Omental fat pad (tissue), 4 donors: ENCODE results near the gene GSTM2. TPM values are rescaled to one million over a fixed set of nuclear protein-coding genes. Genes with fewer than 3 reads are reported as not detected.

ENCODE experiments used
- ATAC-seq: fragments of 150-250 bp; one replicate; pipeline ENCODE4 v1.9.1; 2016; ENCODE audit warnings: mild to moderate bottlenecking, moderate library complexity; ENCODE audit not compliant: low FRiP score
- DNase-seq: peaks from one replicate; pipeline ENCODE4 v3.0.0-alpha.2; 2019; ENCODE audit warnings: low spot score
- total RNA-seq, 4 donors: library from RNA; depleted of rRNA; stranded (reverse); fragments of >200 nt; gene quantifications; one replicate each; pipeline ENCODE4 v1.1.0, GENCODE V29; 2016
- TF ChIP-seq, protein P1 (sequence below), 3 donors: fragments of 450-650 bp; IDR thresholded peaks; one replicate each; pipeline ENCODE4 v1.5.1; 2016 to 2017; ENCODE audit warnings: antibody characterized with exemption in 3 of 3, mild to moderate bottlenecking in 3 of 3, moderate library complexity in 2 of 3

The GSTM2 gene
- total RNA-seq, 4 donors from 2014 or later = 35.3 to 74.7 (median 52.2) TPM

DNA sequence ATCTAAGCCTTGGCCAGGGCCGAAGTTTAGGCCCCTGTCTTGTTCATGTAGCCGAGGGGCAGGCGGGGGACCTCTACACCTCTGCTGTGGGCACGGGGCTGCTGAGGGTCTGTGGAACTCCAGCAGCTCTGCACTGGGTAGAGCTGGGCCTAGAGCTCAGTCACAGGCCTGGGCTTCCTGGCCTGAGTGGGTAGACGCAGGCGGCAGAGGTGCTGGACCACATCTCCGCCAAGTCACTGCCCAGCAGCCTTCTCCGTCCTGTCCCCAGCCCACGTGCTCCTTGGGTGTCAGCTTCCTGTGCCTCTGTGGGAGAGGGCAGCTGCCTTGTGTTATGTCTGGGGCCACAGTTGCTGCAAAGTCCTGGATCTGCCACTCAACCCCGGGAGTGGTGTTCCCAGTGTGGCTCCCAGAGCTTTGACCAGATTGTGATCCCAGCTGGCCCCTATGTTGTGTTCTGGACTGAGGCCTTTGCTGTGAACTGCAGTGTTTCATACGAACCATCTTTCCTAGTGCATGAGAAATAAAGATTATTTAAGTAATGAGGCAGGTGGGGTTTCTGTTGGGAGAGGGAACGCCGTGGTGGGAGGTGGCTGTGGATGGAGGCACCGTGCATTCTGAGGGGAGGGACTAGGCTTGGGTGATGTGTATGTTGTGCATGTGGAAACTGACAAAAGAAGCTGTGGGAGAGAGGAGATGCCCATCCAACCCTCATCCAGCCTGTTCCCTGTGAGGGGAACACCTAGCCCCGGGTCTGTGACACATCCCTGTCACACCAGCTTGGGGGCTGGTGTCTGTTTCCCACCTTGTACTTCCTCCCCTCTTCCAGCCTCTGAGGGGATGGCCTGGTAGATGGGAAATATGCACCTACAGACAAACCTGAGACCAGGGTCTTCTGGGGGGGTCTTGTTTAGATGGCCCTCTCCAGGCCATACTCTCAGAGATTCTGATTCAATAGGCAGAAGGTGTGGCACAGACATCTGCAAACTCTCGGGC lies 36.0 kb upstream of the GSTM2 start:
- ATAC-seq = no peak
- TF ChIP-seq, protein P1, sequence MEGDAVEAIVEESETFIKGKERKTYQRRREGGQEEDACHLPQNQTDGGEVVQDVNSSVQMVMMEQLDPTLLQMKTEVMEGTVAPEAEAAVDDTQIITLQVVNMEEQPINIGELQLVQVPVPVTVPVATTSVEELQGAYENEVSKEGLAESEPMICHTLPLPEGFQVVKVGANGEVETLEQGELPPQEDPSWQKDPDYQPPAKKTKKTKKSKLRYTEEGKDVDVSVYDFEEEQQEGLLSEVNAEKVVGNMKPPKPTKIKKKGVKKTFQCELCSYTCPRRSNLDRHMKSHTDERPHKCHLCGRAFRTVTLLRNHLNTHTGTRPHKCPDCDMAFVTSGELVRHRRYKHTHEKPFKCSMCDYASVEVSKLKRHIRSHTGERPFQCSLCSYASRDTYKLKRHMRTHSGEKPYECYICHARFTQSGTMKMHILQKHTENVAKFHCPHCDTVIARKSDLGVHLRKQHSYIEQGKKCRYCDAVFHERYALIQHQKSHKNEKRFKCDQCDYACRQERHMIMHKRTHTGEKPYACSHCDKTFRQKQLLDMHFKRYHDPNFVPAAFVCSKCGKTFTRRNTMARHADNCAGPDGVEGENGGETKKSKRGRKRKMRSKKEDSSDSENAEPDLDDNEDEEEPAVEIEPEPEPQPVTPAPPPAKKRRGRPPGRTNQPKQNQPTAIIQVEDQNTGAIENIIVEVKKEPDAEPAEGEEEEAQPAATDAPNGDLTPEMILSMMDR (IDR thresholded peaks at IDR 0.05) = no peak
- no peak for DNase-seq

DNA sequence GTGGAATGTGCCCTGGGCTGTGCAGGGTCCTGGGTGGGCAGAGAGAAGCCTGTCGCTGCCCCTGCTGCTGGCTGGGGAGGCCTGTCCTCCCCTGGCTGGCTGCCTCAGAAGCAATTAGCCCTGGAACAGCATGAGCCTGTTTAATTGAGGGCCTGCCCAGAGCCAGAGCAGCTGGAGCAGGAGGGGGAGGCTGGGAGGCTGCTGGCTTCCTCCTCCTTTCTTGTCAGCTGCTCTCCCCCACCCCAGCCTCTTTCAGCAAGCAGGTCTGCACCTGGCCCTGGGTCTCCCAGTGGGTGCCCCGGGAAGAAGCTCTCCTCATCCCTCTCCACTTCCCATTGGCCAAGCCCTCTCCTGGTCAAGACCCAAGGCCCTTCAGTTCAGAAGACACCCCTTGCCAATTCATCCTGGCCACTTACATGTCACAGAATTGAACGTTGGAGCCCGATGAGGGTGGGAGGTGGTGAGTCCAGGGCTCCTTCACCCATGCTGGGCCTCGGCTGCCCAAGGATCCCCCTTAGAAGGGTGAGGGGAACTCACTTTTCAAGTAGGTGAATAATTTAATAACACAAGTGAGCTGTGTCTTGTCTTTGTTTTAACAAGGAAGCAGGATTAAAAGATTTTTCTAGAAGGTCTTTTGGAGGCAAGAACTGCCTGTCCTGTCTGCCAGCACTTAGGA lies 35.0 kb upstream of the GSTM2 start:
- TF ChIP-seq, protein P1 (IDR thresholded peaks at IDR 0.05) = no peak
- DNase-seq = no peak
- ATAC-seq = no peak

DNA sequence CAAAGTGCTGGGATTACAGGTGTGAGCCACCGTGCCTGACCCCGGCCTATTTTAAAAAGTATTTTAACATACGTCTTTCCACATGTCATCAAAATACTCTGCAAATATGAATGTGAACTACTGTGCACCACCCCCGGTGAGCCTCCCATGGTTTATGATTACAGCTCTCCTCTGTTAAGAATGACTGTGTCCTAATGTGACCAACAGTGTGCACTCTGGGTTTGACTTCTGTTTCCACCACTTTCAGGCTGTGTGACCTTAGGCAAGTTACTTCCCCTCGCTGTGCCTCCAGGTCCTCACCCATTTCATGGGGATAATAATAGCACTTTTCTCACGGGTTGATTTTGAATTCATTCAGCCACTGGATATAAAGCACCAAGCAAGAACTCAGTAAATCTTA lies 33.6 kb upstream of the GSTM2 start:
- DNase-seq (no peak), ATAC-seq (no peak)
- TF ChIP-seq, protein P1 (IDR thresholded peaks at IDR 0.05) = no peak

DNA sequence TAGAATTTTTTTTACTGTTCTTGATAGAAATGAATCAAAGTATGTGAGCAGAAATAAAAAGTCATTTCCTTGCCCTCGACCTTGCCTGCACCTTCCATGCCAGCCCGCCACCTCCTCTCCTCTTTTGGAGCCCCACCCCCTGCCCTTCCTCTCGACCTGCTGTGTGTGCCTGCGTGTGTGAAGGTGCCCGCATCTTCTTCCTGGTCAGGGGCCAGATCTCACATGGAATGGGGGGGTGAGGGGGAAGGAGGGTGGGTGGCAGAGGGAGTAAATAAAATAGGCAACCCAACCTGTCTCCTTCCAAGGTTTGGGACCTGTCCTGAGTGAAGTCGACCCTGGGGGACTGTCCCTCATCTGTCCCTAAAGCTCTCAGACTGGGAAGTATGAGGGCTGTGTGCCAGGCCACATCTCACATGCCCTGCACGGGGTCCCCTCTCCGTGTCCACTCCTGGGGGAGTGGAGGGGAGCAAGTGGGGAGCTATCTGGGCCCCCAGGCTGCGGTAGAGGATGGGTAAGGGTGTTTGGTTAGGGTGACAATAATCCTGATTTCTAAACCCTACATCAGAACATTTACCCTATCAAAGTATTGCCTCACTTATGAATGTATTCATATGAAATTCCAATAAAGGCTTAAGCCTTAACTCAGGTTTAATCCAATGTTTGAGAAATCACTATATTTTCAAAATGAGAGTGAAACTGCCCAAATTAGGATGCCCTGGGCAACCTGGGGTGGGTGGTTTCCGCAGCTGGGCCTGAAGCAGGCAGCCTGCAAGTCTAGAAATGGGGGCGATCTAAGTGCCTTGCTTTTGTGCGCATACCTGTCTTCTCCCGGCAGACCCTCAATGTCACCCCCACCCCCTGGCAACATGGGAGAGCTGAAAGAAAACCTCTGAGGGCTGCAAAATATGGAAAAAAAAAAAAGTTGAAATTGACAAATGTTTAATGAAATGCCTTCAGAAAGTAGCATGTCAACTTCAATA lies 32.8 kb upstream of the GSTM2 start:
- no peak for DNase-seq
- TF ChIP-seq, protein P1 (IDR thresholded peaks at IDR 0.05) = no peak
- no peak for ATAC-seq

DNA sequence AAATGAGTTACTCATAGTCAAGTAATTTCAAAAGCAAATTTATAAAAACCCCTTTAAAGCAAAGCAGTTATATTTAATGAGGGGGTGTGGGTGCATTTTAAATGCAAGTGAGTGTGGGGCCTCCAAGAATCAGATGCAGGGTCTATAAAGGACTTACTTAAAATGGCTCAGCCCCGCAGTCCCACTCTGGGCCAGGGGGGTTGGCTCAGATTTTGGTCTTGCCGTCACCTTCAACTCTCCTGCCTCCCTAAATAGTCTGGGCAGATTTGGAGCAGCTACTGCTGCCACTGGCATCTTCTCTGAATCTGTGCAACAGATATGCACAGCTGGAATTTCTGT lies 32.0 kb upstream of the GSTM2 start:
- TF ChIP-seq, protein P1 (IDR thresholded peaks at IDR 0.05) = no peak
- DNase-seq = no peak

DNA sequence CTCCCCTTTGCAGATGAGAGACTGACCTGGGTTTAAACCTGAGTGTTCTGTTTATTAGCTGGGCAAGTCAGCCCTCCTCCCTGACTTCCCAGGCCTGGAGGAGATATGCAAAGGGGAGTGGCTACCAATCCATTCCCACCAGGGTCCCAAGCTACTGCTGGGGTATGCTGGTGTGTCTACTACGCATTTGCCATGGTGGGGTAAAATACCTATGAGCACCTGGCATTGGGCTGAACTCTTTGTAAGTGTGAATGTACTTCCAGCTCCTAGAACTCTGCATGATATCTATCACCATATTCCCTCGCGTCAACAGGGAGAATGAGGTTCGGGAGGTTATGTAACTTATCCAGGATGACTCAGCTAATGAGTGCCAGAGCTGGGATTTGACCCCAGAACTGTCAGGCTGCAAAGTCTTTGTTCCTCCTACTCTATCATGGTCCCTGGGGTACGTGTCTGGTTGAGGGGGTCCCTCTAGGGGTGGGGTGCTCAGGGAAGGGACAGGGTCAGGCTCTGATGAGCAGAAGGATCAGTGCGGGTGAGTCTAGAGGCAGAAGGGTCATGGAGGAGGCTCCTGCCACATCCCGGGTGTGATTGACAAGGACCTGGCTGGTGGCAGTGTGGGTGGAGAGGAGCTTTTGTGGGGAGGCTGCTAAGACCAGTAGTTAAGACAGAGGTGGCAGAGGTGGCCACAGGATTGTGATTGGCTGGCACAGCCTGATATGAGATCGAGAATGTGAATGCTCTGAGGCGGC lies 31.5 kb upstream of the GSTM2 start:
- TF ChIP-seq, protein P1 (IDR thresholded peaks at IDR 0.05) = no peak
- DNase-seq = no peak
- peak; percentile 68 for ATAC-seq

More for the DNA sequence above, 32.0 kb upstream of the GSTM2 start:
- ATAC-seq = no peak
